ENCODE data around the gene ANKRD13D.
"Not testable (repeated sequence)": the region's sequence is repeated elsewhere in the genome, so short reads cannot be mapped to it uniquely, and the experiment has no call there.

The ANKRD13D gene

DNA sequence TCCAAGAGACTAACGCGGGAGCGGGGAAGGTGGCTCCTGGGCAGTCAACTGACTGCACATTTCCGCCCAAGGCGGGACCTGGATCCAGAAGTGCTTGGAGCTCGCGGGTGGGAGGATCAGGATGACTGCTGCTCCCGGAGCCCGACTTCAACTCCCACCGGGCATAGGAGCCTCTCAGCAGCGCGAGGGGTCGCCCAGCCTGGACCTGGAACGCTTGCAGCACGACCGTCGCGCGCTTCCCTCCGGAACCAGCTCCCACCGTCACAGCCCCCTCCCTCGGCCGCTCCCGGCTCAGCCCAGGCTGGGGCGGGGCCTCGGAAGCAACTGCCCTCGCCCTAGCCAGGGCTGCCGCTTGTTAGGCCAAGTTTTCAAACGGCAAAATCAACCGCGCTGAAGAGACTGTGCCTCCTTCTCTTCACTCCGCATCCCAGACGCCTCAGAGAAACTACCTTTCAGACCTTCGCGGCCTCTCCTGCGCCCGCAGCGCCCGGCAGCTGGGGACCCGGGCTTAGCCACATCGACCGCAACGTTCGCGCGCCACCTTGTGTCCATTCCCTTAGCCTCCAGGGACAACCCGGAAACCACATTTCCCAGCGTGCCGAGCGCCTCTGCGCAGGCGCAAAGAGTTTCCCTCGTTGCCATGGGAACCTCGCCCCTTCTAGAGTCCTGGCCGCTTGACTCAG is 28.2 kb downstream of the ANKRD13D start:
- peak; percentile 98 to 99 for DNase-seq (ENCODE audit: extremely low read depth in 1 of 2, low read depth in 1 of 2)

DNA sequence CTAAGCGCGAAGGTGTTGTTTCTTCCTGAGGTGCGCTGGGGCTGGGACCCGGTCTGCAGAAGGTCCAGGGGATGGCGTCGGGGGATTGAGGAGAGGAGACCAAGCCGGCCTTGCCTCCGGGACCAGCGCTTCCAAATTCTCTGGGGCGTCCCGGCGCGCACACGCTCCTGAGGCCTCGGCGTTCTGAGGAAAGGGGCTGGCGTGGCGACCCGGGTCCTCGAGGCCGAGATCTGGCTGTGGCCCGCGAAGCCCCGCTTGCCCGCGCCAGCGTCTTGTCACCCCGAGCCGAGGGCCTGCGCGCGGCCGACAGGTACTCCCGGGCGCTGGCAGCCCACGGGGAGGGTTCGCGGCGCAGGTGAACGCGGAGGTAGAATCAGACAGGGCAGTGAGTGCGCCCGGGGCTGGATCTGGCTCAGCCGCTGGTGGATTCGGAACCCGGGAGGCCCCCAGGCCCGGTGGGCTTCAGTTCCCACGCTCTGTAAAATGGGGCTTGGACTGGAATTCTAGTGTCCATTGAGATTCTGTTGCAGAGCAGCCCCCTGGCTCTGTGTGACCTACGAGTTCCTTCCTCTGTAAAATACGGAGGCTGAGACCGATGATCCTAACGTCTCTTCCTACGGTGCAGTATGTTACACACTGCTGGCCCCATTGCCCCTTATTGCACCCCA is 28.9 kb downstream of the ANKRD13D start:
- DNase-seq (ENCODE audit: extremely low read depth in 1 of 2, low read depth in 1 of 2), result no peak

DNA sequence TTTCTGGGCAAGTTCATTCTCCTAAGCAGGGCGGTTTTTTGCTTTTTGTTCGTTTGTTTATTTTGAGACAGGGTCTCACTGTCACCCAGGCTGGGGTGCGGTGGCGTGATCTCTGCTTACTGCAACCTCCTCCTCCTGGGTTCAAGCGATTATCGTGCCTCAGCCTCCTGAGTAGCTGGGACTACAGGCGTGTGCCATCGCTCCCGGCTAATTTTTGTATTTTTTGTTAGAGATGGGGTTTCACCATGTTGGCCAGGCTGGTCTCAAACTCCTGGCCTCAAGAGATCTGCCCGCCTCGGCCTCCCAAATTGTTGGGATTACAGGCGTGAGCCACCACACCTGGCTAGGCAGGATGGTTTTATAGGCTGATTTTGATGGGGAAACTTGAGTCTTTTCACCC is 29.8 kb downstream of the ANKRD13D start:
- not testable (repeated sequence) for DNase-seq (ENCODE audit: extremely low read depth in 1 of 2, low read depth in 1 of 2)

DNA sequence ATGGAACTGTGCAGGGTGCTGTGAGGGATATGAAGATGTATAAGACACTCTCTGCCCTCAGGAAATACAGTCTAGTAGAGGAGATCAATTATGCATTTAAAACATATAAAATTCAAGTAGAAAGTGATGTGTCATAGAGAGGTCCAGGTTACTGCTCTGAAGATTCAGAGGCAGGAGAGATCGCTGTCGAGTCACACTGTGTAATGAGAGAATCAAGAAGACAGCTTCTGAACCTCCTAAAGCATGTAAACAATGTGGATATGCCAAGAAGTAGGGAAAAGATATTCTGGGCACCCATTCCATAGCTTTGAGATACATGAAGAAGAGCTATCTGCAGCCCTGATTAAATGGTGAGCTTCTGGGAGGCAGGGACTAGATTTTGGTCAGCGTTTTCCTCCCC is 30.9 kb downstream of the ANKRD13D start:
- no peak for DNase-seq (ENCODE audit: extremely low read depth in 1 of 2, low read depth in 1 of 2)

DNA sequence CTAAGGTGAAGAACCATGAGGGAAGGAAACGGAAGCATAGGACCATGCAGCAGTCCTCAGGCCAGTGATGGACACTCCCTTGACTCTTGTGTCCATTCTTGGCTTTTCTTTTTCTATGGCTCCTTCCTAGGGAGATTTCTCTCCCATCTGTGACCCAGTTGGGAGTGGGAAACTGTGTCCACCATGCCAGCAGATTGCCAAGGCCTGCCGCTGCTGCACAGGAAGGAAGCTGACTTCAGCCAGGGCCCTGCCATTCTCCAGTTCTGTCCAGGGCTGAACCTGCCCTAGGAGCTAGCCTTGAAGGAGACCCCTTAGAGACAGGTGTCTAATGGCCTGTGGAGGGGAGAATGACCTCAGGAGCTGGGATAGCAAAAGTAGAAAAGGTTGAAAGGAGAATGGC is 31.6 kb downstream of the ANKRD13D start:
- DNase-seq (ENCODE audit: extremely low read depth in 1 of 2, low read depth in 1 of 2), result no peak

DNA sequence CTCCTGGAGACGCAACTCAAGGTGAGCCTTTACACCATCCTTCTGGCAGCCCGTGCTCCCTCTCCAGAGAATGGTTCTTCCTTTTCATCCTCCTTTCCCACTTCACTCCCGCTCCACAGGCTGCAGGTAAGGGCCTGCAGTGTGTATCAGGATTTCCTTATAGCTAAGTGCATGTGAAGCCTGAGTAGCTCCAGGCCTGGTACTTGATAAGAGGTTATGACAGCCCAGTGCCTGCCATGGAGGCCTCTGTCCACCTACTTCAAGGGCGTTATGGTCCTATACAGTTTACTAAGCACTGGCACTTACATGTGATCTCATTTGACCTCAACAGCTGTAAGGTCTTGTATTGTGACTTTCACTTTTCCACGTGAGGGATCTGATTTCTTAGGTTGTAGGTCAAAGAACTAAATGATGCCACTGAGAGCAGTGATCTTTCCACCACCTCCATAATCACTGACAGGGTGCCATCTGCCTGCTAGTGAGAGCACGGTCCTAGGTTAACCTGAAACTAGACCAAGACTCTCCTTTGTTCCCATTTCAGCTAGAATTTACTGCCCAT is 32.3 kb downstream of the ANKRD13D start:
- no peak for DNase-seq (ENCODE audit: extremely low read depth in 1 of 2, low read depth in 1 of 2)

DNA sequence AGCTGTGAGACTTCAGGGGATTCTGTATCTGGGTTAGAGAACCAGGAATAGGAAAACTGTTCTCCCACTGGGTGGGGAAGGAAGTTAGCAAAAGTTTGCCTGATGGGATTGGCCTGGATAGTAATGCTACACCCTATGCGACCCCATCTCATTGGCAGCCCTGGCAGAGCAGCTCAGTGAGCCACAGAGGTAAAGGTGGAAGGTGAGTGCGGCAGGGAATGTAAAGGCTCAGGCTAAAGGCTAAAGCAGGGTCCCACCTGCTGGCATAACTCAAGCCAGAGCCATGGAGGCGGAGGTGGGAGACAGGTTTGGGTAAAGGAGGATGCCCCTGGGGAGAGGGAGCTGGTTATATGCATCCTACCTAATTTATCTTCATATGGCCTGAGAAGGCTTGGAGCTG is 32.9 kb downstream of the ANKRD13D start:
- DNase-seq (ENCODE audit: extremely low read depth in 1 of 2, low read depth in 1 of 2), result no peak

DNA sequence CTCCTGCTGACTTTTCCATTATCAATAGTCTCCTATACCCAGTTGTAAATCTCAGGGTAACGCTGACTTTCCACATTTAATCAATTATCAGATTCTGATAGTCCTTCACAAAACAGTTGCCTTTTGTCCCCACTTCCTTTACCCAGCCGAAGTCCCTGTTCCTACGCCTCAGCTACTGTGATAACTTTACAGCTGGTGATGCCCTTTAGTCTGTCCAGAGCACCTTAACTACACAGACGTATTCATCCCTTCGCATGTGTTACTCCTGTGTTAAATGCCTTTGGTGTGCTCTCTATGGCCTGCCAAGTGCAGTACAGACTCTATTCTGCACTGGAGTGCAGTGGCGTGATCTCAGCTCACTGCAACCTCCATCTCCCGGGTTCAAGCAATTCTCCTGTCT is 34.4 kb downstream of the ANKRD13D start:
- DNase-seq (ENCODE audit: extremely low read depth in 1 of 2, low read depth in 1 of 2), result no peak

DNA sequence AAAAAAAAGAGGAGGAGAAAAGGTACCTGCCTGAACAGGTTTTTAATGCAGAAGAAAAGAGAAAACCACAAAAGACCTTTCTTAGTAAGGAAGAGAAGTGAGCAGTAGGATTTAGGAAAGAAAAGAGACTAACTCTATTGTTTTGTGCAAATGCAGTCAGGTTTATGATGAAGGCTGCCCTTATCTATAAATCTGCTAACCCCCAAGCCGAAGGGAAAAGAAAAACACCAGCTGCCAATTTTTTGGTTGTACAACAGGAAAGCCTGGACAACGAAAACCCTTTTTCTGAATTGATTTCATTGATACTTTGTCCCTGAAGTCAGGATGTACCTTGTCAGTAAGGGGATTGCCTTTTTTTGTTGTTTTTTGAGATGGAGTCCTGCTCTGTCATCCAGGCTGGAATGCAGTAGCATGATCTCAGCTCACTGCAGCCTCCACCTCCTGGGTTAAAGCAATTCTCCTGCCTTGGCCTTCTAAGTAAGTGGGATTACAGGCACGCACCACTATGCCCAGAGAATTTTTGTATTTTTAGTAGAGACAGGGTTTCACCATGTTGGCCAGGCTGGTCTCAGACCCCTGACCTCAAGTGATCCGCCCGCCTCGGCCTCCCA is 43.1 kb downstream of the ANKRD13D start:
- no peak for DNase-seq (ENCODE audit: extremely low read depth in 1 of 2, low read depth in 1 of 2)

DNA sequence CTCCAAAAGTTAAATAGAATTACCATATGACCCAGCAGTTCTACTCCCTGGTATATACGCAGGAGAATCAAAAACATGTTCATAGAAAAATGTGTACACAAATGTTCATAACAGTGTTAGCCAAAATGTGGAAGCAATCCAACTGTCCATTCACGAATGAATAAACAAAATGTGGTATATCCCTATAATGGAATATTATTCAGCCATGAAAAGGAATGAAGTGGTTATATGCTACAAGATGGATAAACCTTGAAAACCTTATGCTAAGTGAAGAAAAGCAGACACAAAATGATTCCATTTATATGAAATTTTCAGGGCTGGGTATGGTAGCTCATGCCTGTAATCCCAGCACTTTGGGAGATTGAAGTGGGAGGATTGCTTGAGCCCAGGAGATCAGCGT is 48.2 kb downstream of the ANKRD13D start:
- no peak for DNase-seq (ENCODE audit: extremely low read depth in 1 of 2, low read depth in 1 of 2)

DNA sequence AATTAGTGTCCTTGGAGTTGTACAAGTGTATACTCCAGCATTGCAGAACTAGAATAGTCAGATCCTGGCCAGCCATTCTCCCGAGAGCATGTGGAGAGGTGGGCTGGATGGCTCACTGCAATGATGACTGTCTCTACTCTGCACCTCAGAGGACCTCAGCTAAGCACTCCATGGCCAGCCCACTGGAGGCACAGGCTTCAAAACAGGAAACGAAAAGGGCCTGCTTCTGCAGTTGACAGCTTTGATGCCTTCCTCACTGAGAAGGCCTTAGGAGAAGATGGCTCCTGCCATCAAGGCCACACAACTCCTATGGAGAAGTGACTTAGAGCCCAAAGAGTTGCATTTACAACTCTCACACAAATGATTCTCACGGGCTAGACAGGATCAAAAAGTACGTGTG is 55.2 kb downstream of the ANKRD13D start:
- no peak for DNase-seq (ENCODE audit: extremely low read depth in 1 of 2, low read depth in 1 of 2)

DNA sequence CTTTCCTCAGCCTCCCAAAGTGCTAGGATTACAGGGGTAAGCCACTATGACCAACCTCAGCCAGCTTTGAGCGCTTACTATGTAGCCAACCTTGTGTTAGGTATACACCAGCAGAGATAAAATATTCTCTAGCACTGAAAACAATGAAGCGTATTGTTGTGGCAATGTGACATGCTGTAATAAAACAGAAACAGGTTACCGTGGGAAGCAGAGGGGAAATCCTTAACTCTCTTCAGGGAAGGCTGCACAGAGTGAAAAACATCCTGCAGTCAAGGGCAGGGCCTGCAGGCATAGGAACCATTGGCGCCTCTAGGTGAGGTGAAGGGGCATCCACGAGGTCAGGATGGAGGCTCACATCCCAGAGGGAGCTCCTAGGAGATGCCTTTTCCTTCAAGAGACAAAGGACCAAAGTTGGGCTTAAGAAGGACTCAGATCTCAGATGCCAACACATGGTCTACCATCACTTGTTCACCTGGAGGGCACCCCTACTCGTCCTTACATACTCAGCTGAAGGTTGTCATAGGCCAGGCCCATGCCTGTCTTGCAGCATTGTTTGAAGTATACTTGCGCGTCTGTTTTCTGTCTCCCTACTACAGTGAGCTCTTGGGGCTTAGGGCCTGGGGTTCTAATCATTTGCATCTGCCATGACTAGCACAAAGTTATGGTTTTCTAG is 56.3 kb downstream of the ANKRD13D start:
- DNase-seq (ENCODE audit: extremely low read depth in 1 of 2, low read depth in 1 of 2), result no peak

DNA sequence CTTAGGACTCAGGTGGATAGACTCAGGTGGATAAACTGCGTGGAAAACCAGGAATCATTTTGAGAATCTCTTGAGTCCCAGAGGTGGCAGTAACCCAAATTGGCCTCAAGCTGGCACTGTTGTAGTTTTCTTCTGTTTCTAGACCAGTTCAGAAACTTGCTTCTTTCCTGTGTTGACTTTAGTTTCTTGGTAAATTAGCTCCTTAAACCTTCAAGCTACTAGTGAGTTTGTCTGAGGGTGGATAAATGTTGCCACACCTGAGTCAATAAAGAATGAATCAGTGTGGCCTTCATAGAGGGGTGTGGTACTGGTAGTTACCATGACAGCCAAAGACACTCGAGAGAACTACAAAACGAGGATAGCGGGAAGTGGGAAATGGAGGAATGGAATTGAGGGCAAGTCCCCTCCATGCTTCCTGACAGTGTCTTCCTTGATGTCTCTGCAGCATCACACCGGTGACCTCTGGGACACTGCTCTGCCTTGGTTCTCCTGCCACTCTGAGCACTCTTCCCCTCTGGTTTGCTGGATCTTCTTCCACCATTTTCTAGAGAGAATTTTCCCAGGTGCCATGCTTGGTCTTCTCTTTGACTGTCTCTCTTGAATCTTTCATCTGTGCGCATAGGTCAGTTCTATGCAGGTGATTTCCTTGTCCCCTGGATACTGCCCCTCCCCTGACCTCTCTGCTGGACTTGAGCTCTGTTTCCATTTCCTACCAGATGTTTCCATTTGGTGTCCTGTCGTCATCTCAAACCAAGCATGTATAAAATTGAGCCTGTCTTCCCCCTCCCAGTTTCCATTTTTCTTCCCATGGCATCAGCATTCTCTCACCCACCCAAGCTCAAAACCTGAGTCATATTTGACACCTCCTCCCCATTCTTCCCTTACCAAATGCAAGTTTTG is 57.1 kb downstream of the ANKRD13D start:
- DNase-seq (ENCODE audit: extremely low read depth in 1 of 2, low read depth in 1 of 2), result no peak

DNA sequence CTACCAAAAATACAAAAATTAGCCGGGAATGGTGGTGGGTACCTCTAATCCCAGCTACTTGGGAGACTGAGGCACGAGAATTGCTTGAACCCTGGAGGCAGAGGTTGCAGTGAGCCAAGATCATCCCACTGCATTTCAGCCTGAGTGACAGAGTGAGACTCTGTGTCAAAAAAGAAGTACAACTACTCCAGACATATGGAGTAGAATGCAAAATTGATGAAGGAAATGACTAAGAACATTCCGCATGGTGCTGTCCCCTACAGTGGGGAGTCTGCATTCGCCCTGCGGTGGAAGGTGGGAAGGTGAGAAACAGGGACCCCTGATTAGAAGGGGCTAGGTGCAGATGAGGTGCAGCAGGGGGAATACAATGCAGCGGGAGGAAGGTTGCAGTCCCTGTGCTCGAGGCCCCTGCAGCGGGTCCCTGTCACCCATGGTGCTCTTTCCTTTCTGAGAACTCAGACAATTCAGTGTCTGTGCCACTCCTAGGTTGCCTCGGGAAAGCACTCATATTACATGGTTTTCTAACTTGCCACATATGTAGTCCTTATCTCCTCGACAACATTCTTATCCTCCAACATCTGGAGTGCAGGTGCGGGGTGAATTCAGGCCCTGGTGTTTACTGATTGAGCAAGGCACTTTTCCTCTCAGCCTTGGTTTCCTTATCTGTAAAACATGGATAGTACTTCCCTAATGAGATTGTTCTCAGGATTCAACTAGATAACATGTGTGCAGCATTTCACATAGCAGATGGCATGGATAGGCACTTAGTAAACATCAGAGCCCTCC is 59.1 kb downstream of the ANKRD13D start:
- no peak for DNase-seq (ENCODE audit: extremely low read depth in 1 of 2, low read depth in 1 of 2)

DNA sequence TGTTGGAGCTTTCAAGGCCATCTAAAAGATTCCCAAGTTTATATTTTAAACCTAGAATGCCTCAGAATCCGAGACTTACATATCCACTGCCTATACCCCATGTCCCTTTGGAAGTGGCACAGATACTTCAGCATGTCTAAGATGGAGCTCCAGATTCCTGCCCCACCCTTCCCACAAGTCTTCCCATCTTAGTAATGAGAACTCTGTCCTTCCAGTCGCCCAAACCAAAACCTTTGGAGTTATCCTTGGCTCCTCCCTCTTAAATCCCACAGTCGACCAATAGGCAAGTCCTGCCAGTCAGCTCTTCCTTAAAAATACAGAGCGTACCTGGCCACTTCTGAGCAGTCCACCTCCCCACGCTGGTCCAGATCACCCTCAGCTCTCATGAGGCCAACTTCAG is 59.9 kb downstream of the ANKRD13D start:
- no peak for DNase-seq (ENCODE audit: extremely low read depth in 1 of 2, low read depth in 1 of 2)

DNA sequence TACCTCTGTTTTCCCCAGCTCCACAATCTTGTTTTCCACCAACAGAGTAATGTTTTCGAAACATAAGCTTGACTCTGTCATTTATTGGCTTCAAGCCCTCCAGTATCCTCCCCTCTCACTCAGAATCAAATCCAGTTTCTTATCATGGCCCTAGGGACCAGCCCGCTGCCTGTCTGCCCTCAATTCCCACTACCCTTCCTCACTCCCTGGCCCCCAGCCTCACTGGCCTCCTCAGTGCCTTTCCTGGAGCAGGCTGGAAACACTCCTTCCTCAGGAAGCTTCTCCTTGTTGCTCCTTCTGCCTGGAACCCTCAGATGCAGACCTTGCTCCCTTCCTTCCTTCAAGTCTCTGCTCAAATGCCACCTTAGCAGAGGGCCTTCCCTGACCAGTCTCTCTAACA is 60.4 kb downstream of the ANKRD13D start:
- DNase-seq (ENCODE audit: extremely low read depth in 1 of 2, low read depth in 1 of 2), result no peak

DNA sequence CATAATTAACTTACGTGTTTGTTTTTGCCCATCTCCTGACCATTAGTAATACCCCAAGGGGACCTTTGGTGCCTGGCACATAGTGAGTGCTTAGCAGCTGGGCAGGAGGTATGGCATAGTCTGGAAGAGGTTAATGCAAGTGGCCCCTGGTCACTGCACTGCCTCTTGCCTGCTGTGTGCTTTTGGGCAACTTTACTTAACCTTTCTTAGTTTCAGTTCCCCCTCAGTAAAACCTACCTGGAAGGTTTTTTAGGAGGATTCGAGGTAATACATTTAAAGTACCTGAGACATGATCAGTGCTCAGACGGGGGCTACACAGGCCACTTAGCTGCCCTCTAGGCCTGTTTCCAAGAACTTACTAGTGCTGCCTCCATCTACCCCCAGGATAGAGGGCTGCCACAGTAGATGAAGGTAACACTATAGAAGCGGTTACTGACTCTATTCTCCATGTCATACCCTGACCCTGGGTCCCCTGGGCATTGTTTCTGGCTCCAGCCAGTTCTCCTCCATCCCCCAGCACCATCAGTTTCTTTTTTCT is 60.9 kb downstream of the ANKRD13D start:
- no peak for DNase-seq (ENCODE audit: extremely low read depth in 1 of 2, low read depth in 1 of 2)

DNA sequence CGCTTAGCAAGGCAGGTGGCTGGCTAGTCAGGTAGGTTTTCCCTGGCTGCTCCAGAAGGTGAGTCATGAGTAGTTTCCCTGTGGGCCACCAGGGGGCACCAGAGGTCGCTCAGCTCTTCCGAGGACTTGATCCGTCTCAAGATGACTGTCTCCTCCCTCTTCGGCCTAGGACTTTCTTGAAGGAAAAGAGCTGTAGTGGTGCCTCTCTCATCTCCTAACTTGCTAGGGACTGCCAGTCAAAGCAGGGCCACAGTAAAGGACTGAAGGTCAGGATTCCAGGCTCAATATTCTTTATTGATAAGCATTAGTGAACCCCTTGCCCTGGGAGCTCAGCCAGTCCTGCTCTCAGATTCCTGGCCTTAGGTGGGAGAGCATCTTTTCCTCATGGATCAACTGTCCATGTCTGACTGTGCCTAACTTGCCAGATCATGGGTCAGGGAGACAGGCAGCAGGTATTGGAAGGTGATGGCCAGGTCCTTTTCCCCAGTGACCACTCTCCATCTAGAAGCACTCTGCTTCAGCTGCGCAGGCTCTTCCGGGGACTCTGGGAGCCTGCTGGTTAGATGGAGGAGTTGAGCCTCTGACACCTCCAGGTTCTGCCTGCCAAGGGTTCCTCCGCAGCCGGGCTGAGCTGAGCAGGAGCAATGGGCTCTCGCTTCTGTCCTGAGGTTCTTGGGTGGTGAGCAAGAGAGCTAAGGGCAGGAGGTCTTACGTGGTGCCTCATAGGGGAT is 62.3 kb downstream of the ANKRD13D start:
- DNase-seq (ENCODE audit: extremely low read depth in 1 of 2, low read depth in 1 of 2), result peak; percentile 30 to 51

Measured in activated CD8-positive, alpha-beta memory T cell treated with anti-CD3 and anti-CD28 coated beads for 1 hour (primary cell).